ENCODE data around the gene PPP1R26.

PPP1R26 gene

DNA sequence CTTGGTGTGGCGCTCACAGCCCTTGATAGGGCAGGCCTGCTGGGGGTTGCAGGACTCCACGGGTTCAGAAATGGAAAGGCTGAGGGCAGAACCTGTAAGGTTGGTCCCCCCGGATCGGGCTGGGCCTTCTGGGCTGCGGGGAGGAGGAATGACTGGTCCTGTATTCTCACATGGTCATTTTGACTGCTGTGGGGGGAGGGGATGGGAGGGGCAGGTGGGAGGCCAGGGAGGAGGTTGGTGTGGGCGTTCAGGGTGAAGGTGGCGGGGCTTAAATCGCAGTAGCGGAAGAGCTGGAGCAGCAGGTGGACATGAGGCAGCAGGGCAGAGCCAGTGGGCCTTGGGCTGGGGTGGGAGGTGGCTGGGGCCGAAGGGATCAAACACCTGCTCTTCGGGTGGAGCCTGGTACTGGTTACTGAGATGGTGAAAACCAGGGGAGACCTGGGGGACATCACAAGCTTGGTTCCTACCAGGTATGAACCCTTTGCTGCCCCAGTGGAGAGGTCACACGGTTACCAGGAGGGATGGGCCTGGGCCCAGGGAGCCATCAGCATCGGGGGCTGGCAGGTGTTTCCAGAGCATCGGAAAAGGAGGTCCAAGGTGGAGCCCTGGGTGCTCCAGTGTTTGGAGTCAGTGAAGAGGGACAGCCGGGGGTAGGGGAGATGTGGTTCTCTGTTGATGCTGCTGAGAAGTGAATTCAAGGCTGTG lies 22.7 kb downstream of the PPP1R26 start:
- Histone ChIP-seq H3K4me1 (ENCODE audit: insufficient read depth, low read length) (peaks cover 11% of the 10 kb centered on the region; the same call in 1 of the 2 replicates), H3K9ac (ENCODE audit: low read depth, low read length) (peak overlapping the region; percentile 84; the same call in 1 of the 2 replicates), H3K9me3 (ENCODE audit: control insufficient read depth, insufficient read depth, low read length) (no peaks in the 10 kb centered on the region), H3K36me3 (ENCODE audit: insufficient read depth, low read length) (peaks cover 8% of the 10 kb centered on the region)

GRCh38 chr9:135502873-135503321 lies 23.3 kb downstream of the PPP1R26 start:
- peaks cover 8% of the 10 kb centered on the region for H3K36me3 ChIP-seq (ENCODE audit: insufficient read depth, low read length)

DNA sequence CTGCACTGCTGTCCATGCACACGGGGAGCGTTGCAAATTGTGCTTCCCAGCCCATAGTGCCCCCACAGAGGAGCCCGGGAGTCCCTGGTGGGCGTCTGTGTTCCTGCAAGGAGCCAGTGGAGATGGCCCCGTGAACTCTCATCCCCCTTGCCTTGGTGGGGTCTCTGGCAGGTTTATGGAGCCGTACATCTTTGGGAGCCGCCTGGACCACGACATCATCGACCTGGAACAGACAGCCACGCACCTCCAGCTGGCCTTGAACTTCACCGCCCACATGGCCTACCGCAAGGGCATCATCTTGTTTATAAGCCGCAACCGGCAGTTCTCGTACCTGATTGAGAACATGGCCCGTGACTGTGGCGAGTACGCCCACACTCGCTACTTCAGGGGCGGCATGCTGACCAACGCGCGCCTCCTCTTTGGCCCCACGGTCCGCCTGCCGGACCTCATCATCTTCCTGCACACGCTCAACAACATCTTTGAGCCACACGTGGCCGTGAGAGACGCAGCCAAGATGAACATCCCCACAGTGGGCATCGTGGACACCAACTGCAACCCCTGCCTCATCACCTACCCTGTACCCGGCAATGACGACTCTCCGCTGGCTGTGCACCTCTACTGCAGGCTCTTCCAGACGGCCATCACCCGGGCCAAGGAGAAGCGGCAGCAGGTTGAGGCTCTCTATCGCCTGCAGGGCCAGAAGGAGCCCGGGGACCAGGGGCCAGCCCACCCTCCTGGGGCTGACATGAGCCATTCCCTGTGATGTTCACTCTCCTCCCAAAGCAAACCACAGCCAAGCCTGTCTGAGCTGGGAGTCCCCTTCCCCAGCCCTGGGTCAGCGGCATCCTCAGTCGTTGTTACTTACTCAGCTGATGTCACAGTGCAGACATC lies 24.0 kb downstream of the PPP1R26 start:
- no peak overlapping the region for H3K9ac ChIP-seq (ENCODE audit: low read depth, low read length)
- no peaks in the 10 kb centered on the region for H3K9me3 ChIP-seq (ENCODE audit: control insufficient read depth, insufficient read depth, low read length)
- peaks cover 11% of the 10 kb centered on the region; the same call in 1 of the 2 replicates for H3K4me1 ChIP-seq (ENCODE audit: insufficient read depth, low read length)
- H3K36me3 ChIP-seq (ENCODE audit: insufficient read depth, low read length), result peaks cover 8% of the 10 kb centered on the region

More at GRCh38 chr9:135502873-135503321, 23.3 kb downstream of the PPP1R26 start:
- Histone ChIP-seq H3K9ac (ENCODE audit: low read depth, low read length) (no peak overlapping the region), H3K9me3 (ENCODE audit: control insufficient read depth, insufficient read depth, low read length) (no peaks in the 10 kb centered on the region), H3K4me1 (ENCODE audit: insufficient read depth, low read length) (peaks cover 11% of the 10 kb centered on the region; the same call in 1 of the 2 replicates)

DNA sequence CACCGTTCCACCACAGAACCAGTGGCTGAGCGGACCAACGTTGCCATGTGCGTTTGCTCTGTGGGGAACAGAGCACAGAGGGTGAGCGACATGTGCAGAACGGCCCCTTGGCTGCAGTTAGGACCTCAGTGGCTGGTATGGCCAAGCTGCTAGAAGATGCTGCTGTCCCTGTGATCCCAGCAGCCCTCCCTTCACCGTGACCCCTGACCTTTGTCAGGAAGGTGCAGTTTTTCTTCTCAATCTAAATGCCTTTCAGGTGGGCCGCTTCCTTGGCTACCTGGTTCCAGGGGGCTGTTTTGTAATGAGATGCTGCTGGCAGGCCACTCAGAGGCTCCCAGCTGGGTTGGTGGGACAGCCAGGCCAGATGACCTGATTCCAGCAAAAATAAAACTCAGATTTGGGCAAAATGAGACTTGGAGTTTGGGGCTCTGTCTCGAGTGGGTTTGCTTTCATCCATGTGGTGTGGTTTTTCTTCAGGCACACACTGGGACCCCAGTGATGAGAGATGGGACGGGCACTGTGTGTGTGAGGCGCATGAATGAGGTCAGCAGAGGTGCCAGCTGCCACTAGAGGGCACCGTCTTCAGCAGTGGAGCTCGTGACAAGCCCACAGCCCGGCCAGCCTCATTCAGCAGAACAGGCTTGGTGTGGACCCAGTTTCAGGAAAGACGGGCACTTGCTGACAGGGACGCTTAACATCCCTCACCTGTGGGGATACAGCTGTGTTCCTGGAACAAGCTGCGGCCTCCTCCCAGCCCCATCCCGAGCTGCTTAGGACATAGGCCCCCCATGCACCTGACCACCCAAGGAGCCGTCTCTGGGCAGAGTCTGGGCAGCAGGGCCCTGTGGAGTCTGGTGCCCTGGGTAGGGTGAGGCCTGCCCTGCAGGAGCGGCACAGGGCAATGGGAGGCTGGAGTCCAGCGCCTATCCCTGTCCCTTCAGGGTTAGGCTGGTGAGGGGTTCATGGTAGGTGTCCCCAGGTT lies 25.0 kb downstream of the PPP1R26 start:
- peaks cover 8% of the 10 kb centered on the region for H3K36me3 ChIP-seq (ENCODE audit: insufficient read depth, low read length)
- H3K9ac ChIP-seq (ENCODE audit: low read depth, low read length), result no peak overlapping the region

GRCh38 chr9:135505406-135506187 lies 26.0 kb downstream of the PPP1R26 start:
- Histone ChIP-seq H3K9ac (ENCODE audit: low read depth, low read length) (no peak overlapping the region), H3K4me1 (ENCODE audit: insufficient read depth, low read length) (peaks cover 11% of the 10 kb centered on the region; the same call in 1 of the 2 replicates), H3K36me3 (ENCODE audit: insufficient read depth, low read length) (peaks cover 8% of the 10 kb centered on the region), H3K9me3 (ENCODE audit: control insufficient read depth, insufficient read depth, low read length) (no peaks in the 10 kb centered on the region; the same call in 1 of the 2 replicates)

More for the DNA sequence above, 25.0 kb downstream of the PPP1R26 start:
- peaks cover 11% of the 10 kb centered on the region; the same call in 1 of the 2 replicates for H3K4me1 ChIP-seq (ENCODE audit: insufficient read depth, low read length)
- no peaks in the 10 kb centered on the region; the same call in 1 of the 2 replicates for H3K9me3 ChIP-seq (ENCODE audit: control insufficient read depth, insufficient read depth, low read length)

GRCh38 chr9:135506327-135507103 lies 26.9 kb downstream of the PPP1R26 start:
- Histone ChIP-seq H3K9me3 (ENCODE audit: control insufficient read depth, insufficient read depth, low read length) (no peaks in the 10 kb centered on the region; the same call in 1 of the 2 replicates), H3K4me1 (ENCODE audit: insufficient read depth, low read length) (peaks cover 11% of the 10 kb centered on the region; the same call in 1 of the 2 replicates), H3K9ac (ENCODE audit: low read depth, low read length) (no peak overlapping the region), H3K36me3 (ENCODE audit: insufficient read depth, low read length) (peaks cover 8% of the 10 kb centered on the region)

GRCh38 chr9:135507104-135508035 lies 27.8 kb downstream of the PPP1R26 start:
- Histone ChIP-seq H3K9me3 (ENCODE audit: control insufficient read depth, insufficient read depth, low read length) (no peaks in the 10 kb centered on the region; the same call in 1 of the 2 replicates), H3K9ac (ENCODE audit: low read depth, low read length) (no peak overlapping the region), H3K36me3 (ENCODE audit: insufficient read depth, low read length) (peaks cover 8% of the 10 kb centered on the region), H3K4me1 (ENCODE audit: insufficient read depth, low read length) (peaks cover 11% of the 10 kb centered on the region; the same call in 1 of the 2 replicates)

DNA sequence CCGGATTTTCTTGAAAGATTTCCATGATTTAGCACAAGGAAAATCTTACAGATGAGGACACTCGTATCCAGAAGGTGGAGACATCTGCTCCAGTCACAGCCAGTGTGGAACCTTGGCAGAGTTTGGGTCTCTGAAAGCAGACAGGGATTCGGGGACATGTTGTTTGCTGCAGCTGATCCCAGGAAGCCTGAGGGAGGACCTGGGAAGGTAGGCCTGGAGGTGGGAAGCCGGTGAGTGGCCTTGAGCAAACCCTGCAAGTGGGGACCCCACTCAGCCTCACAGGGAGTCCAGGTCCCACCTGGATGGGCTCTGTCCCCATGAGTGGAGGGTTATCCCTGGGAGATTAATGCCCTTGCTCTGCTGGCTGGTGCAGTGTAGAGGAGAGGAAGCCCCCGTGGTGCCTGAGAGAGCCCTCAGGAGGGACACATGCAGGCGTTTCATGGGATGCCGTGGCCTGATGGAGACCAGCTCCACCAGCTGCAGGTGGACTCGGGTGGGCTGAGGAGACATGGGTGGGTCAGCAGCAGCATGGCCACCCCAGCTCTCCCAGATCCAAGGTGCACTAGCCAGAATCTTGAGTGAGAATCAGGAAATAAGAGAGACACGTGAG lies 28.7 kb downstream of the PPP1R26 start:
- Histone ChIP-seq H3K9ac (ENCODE audit: low read depth, low read length) (no peak overlapping the region), H3K9me3 (ENCODE audit: control insufficient read depth, insufficient read depth, low read length) (no peaks in the 10 kb centered on the region; the same call in 1 of the 2 replicates), H3K36me3 (ENCODE audit: insufficient read depth, low read length) (peaks cover 3% of the 10 kb centered on the region; the same call in 1 of the 2 replicates), H3K4me1 (ENCODE audit: insufficient read depth, low read length) (peaks cover 16% of the 10 kb centered on the region; the same call in 1 of the 2 replicates)

- Histone ChIP-seq H3K36me3 (ENCODE audit: insufficient read depth, low read length) (peaks cover 3% of the 10 kb centered on the region; the same call in 1 of the 2 replicates), H3K4me1 (ENCODE audit: insufficient read depth, low read length) (peaks cover 16% of the 10 kb centered on the region; the same call in 1 of the 2 replicates), H3K9me3 (ENCODE audit: control insufficient read depth, insufficient read depth, low read length) (no peaks in the 10 kb centered on the region; the same call in 1 of the 2 replicates), H3K9ac (ENCODE audit: low read depth, low read length) (no peak overlapping the region)
Observed at GRCh38 chr9:135509458-135509857, 29.9 kb downstream of the PPP1R26 start.

- Histone ChIP-seq H3K4me1 (ENCODE audit: insufficient read depth, low read length) (peaks cover 6% of the 10 kb centered on the region; the same call in 1 of the 2 replicates), H3K36me3 (ENCODE audit: insufficient read depth, low read length) (no peaks in the 10 kb centered on the region), H3K9ac (ENCODE audit: low read depth, low read length) (no peak overlapping the region), H3K9me3 (ENCODE audit: control insufficient read depth, insufficient read depth, low read length) (no peaks in the 10 kb centered on the region; the same call in 1 of the 2 replicates)
Observed at GRCh38 chr9:135512241-135512603, 32.6 kb downstream of the PPP1R26 start.

DNA sequence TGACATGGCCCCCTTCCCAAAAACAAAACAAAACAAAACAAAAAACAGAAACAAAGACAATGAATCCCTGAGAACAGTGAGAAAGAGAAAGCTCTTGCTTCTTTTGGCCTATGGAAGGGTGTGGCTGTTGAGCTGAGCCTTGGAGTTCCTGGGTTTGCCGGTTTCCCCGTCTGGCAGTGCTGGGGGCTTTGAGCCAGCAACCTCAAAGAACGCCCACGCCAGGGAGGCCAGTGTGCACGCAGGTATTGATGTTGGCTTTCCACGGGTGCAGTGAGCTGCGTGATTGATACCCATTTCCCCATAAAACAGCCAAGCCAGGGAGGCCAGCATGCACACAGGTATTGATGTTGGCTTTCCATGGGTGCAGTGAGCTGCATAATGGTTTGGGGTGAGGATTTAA lies 33.3 kb downstream of the PPP1R26 start:
- Histone ChIP-seq H3K9ac (ENCODE audit: low read depth, low read length) (no peak overlapping the region), H3K36me3 (ENCODE audit: insufficient read depth, low read length) (no peaks in the 10 kb centered on the region), H3K9me3 (ENCODE audit: control insufficient read depth, insufficient read depth, low read length) (no peaks in the 10 kb centered on the region; the same call in 1 of the 2 replicates), H3K4me1 (ENCODE audit: insufficient read depth, low read length) (peaks cover 6% of the 10 kb centered on the region; the same call in 1 of the 2 replicates)

All from ES-I3 (cell line).